GM19328 (cell line): ENCODE results near the gene VEGFA.

ENCODE experiments used
- ATAC-seq: cut with Tn5 transposase; IDR thresholded peaks from one replicate; pipeline ENCODE4 v1.9.1; 2021; ENCODE audit warnings: mild to moderate bottlenecking, moderate library complexity; ENCODE audit not compliant: unreplicated experiment

VEGFA gene

GRCh38 chr6:43820486-43820885 lies 50.5 kb downstream of the VEGFA start:
- no peak for ATAC-seq

- ATAC-seq, result no peak
Measured at GRCh38 chr6:43821101-43821886, 51.3 kb downstream of the VEGFA start.

- ATAC-seq, result no peak
Measured at GRCh38 chr6:43823390-43823789, 53.4 kb downstream of the VEGFA start.

- no peak for ATAC-seq
Measured at GRCh38 chr6:43823879-43824702, 54.1 kb downstream of the VEGFA start.

- no peak for ATAC-seq
Measured at GRCh38 chr6:43824703-43825064, 54.7 kb downstream of the VEGFA start.

GRCh38 chr6:43825187-43826115 lies 55.4 kb downstream of the VEGFA start:
- ATAC-seq, result no peak

GRCh38 chr6:43826730-43827129 lies 56.7 kb downstream of the VEGFA start:
- no peak for ATAC-seq

GRCh38 chr6:43827898-43828297 lies 57.9 kb downstream of the VEGFA start:
- no peak for ATAC-seq

GRCh38 chr6:43828711-43829110 lies 58.7 kb downstream of the VEGFA start:
- no peak for ATAC-seq

- ATAC-seq, result no peak
Measured at GRCh38 chr6:43829470-43829869, 59.5 kb downstream of the VEGFA start.

GRCh38 chr6:43830775-43831174 lies 60.8 kb downstream of the VEGFA start:
- no peak for ATAC-seq

GRCh38 chr6:43831191-43831590 lies 61.2 kb downstream of the VEGFA start:
- no peak for ATAC-seq

- no peak for ATAC-seq
Measured at GRCh38 chr6:43833223-43833995, 63.4 kb downstream of the VEGFA start.

GRCh38 chr6:43833996-43834390 lies 64.0 kb downstream of the VEGFA start:
- ATAC-seq, result no peak

- ATAC-seq, result no peak
Measured at GRCh38 chr6:43834528-43835155, 64.6 kb downstream of the VEGFA start.

GRCh38 chr6:43835872-43836419 lies 65.9 kb downstream of the VEGFA start:
- no peak for ATAC-seq
